HG02840 (cell line): Measurements from ENCODE around the gene SLC48A1.
A peak's percentile ranks its signal among the peaks of the same experiment; 100 is the strongest.
"Not testable (repeated sequence)": the region's sequence is repeated elsewhere in the genome, so short reads cannot be mapped to it uniquely, and the experiment has no call there.

Experiments
- ATAC-seq: cut with Tn5 transposase; IDR thresholded peaks from one replicate; pipeline ENCODE4 v1.9.1; 2021; ENCODE audit warnings: mild to moderate bottlenecking, moderate library complexity, moderate number of reproducible peaks; ENCODE audit not compliant: unreplicated experiment, low FRiP score

SLC48A1 gene

GRCh38 chr12:47807338-47807737, 34.3 kb downstream of the SLC48A1 start:
- ATAC-seq: no peak

- ATAC-seq: no peak
These were observed 35.0 kb downstream of the SLC48A1 start for GRCh38 chr12:47808050-47808449.

- no peak for ATAC-seq
These were observed 35.7 kb downstream of the SLC48A1 start for GRCh38 chr12:47808574-47809365.

GRCh38 chr12:47809518-47809917, 36.5 kb downstream of the SLC48A1 start:
- ATAC-seq: not testable (repeated sequence)

- no peak for ATAC-seq
These were observed 38.0 kb downstream of the SLC48A1 start for GRCh38 chr12:47811072-47811396.

- no peak for ATAC-seq
These were observed 38.8 kb downstream of the SLC48A1 start for GRCh38 chr12:47811581-47812484.

GRCh38 chr12:47812797-47813510, 39.9 kb downstream of the SLC48A1 start:
- peak; percentile 60 for ATAC-seq

- ATAC-seq: peak; percentile 21
These were observed 40.6 kb downstream of the SLC48A1 start for GRCh38 chr12:47813511-47814196.

- no peak for ATAC-seq
These were observed 41.6 kb downstream of the SLC48A1 start for GRCh38 chr12:47814539-47815170.

GRCh38 chr12:47815447-47815846, 42.4 kb downstream of the SLC48A1 start:
- ATAC-seq: not testable (repeated sequence)

- no peak for ATAC-seq
These were observed 43.6 kb downstream of the SLC48A1 start for GRCh38 chr12:47816403-47817271.

GRCh38 chr12:47817272-47818006, 44.4 kb downstream of the SLC48A1 start:
- no peak for ATAC-seq

GRCh38 chr12:47818007-47818376, 45.0 kb downstream of the SLC48A1 start:
- ATAC-seq: no peak

- ATAC-seq: no peak
These were observed 45.6 kb downstream of the SLC48A1 start for GRCh38 chr12:47818467-47819137.

- peak; percentile 42 for ATAC-seq
These were observed 46.3 kb downstream of the SLC48A1 start for GRCh38 chr12:47819138-47819895.

GRCh38 chr12:47819896-47820630, 47.0 kb downstream of the SLC48A1 start, which contains the start of gene HDAC7:
Gene HDAC7 (minus strand): TSS chr12:47819903. CDS start chr12:47819785, 118 bp downstream.
- ATAC-seq: peak; percentile 40
